Measurements from ENCODE around the gene PARD3B. TPM values are rescaled to one million over a fixed set of nuclear protein-coding genes. Genes with fewer than 3 reads are reported as not detected.

The PARD3B gene
- total and polyA plus RNA-seq, 2 experiments from 2014 or later = 3.5 to 4.4 TPM

- H3K27me3 ChIP-seq (ENCODE audit: insufficient read depth) = no peaks in the 10 kb centered on the region
- H3K27ac ChIP-seq (ENCODE audit: low read depth) = no peak overlapping the region
- DNase-seq (ENCODE audit: low spot score) (no peak), ATAC-seq (no peak)
- H4K20me1 ChIP-seq (replicated peaks; ENCODE audit: insufficient read depth) = no peaks in the 10 kb centered on the region
- Mint-ChIP-seq H3K9me3 (no peaks in the 10 kb centered on the region), H3K36me3 (ENCODE audit: low read depth) (no peaks in the 10 kb centered on the region), H3K4me1 (no peaks in the 10 kb centered on the region), H3K27ac (no peak overlapping the region), H3K27me3 (ENCODE audit: insufficient read depth, low read depth, poor library complexity) (no peaks in the 10 kb centered on the region), H3K4me3 (no peak overlapping the region)
- H3K36me3 ChIP-seq (ENCODE audit: insufficient read depth) = no peaks in the 10 kb centered on the region
- no peak overlapping the region for H3K4me3 ChIP-seq
- no peak overlapping the region for H3K4me2 ChIP-seq
- peaks cover 11% of the 10 kb centered on the region; the same call in 1 of the 2 replicates for H3K9me2 ChIP-seq (ENCODE audit: insufficient read depth)
- H3K4me1 ChIP-seq (ENCODE audit: insufficient read depth) = no peaks in the 10 kb centered on the region
- no peak for TF ChIP-seq CREB1 (CRISPR knock-in tag; IDR thresholded peaks at IDR 0.05; ENCODE audit: low read depth)
- H3F3A ChIP-seq (replicated peaks; ENCODE audit: low read depth) = no peaks in the 10 kb centered on the region
- no peak overlapping the region for H2AFZ ChIP-seq
- no peaks in the 10 kb centered on the region for H3K79me2 ChIP-seq (replicated peaks; ENCODE audit: insufficient read depth)
Measured at GRCh38 chr2:205590759-205591158, 1045.5 kb downstream of the PARD3B start.

GRCh38 chr2:205593891-205594290 lies 1048.6 kb downstream of the PARD3B start:
- DNase-seq (ENCODE audit: low spot score) = no peak
- H3K27ac Mint-ChIP-seq = no peak overlapping the region
- ATAC-seq = no peak
- no peaks in the 10 kb centered on the region for H3K4me1 Mint-ChIP-seq
- Histone ChIP-seq H3K79me2 (replicated peaks; ENCODE audit: insufficient read depth) (no peaks in the 10 kb centered on the region), H3F3A (replicated peaks; ENCODE audit: low read depth) (no peaks in the 10 kb centered on the region), H3K27ac (ENCODE audit: low read depth) (no peak overlapping the region), H3K27me3 (ENCODE audit: insufficient read depth) (no peaks in the 10 kb centered on the region), H3K36me3 (ENCODE audit: insufficient read depth) (no peaks in the 10 kb centered on the region), H3K4me1 (ENCODE audit: insufficient read depth) (no peaks in the 10 kb centered on the region), H3K4me3 (no peak overlapping the region), H3K4me2 (no peak overlapping the region), H3K9me2 (ENCODE audit: insufficient read depth) (peaks cover 11% of the 10 kb centered on the region; the same call in 1 of the 2 replicates), H2AFZ (no peak overlapping the region), H4K20me1 (replicated peaks; ENCODE audit: insufficient read depth) (no peaks in the 10 kb centered on the region)
- H3K36me3 Mint-ChIP-seq (ENCODE audit: low read depth) = no peaks in the 10 kb centered on the region
- H3K27me3 Mint-ChIP-seq (ENCODE audit: insufficient read depth, low read depth, poor library complexity) = no peaks in the 10 kb centered on the region
- H3K4me3 Mint-ChIP-seq = no peak overlapping the region
- no peaks in the 10 kb centered on the region for H3K9me3 Mint-ChIP-seq
- no peak for TF ChIP-seq STAT1 (IDR thresholded peaks at IDR 0.05; ENCODE audit: unreplicated experiment)
- TF ChIP-seq ZNF114 (CRISPR knock-in tag; IDR thresholded peaks at IDR 0.05) = no peak
- no peak for TF ChIP-seq ZNF462 (CRISPR knock-in tag; IDR thresholded peaks at IDR 0.05)
- no peak for TF ChIP-seq ETS1 (IDR thresholded peaks at IDR 0.05)
- TF ChIP-seq REST (IDR thresholded peaks at IDR 0.05; ENCODE audit: unreplicated experiment) = no peak
- TF ChIP-seq CTCF (conservative IDR thresholded peaks at IDR 0.05; ENCODE audit: low read depth in 2 of 2) = no peak
- TF ChIP-seq NANOG (IDR thresholded peaks at IDR 0.05; ENCODE audit: borderline replicate concordance) = no peak
- no peak for TF ChIP-seq CREB1 (CRISPR knock-in tag; IDR thresholded peaks at IDR 0.05; ENCODE audit: low read depth)
- no peak for TF ChIP-seq EZH2phosphoT487 (IDR thresholded peaks at IDR 0.05; ENCODE audit: unreplicated experiment)
- TF ChIP-seq POLR2AphosphoS5 (IDR thresholded peaks at IDR 0.05; ENCODE audit: low read depth) = no peak
